ENCODE results near the gene SOX10.

The SOX10 gene

DNA sequence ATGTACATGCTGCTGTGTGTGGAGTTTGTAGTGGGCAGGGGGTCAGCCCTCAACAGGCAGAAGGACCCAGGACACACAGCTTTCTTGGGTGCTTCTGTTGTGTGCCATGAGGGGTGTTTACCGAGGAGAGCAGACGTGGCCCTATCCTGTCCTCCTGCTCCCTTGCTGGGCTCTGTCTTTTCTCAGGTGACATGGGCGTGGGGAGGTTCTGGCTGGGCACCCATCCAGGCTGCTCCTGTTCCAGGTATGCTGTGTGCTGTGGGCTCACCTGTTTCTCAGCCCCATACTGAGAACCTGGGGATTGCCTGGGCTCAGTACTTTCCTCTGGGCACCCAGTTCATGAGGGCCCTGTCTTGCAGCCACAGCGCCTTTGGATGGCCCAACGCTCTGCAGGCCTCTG lies 55.0 kb downstream of the SOX10 start:
- no peak for DNase-seq

DNA sequence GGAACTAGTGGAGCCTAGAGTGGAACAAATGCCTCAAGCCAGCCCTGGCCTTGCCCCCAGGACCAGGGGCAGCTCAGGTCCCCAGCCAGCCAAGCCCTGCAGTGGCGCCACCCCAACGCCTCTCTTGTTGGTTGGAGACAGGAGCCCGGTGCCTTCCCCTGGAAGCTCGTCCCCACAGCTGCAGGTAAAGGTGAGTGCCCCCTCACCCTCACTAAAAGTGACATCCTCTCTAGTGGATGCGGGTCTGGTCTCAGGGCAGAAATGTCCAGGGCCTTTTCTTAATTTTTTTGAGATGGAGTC lies 56.8 kb downstream of the SOX10 start:
- no peak for DNase-seq

DNA sequence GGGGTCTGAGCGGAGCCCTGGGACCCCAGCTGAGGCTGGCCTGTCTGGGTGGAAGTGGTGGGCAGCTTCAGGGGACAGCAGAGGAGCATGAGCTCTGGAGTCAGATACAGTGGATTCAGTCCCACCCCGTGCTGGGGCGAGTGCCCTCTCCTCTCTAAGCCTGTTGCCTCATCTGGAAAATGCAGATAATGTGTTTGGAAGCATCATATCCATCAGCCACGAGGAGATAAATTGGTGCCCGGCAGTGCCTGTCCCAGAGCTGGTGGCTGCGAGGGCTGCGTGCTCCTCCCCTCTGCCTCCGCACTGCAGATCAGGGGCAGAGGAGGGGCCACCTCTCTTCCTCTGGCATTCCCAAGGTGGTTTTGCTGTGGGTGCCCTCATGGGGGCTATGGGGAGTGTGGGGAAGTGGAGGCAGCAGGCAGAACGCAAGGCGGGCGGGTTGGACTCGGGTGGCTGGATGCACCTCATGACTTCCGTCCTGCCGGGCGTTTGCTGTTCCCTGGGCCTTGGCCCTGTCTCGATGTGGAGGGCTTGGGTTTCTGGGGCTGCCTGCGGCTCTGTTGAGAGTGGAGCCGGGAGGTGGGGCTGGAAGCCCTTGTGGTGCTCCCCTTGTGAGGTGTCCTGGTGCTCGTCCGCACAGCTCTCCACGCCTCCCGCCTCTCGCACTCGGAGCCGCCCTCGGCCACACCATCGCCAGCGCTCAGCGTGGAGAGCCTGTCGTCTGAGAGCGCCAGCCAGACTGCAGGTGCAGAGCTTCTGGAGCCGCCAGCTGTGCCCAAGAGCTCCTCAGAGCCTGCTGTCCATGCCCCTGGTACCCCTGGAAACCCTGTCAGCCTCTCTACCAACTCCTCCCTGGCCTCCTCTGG lies 57.4 kb downstream of the SOX10 start:
- no peak for DNase-seq

DNA sequence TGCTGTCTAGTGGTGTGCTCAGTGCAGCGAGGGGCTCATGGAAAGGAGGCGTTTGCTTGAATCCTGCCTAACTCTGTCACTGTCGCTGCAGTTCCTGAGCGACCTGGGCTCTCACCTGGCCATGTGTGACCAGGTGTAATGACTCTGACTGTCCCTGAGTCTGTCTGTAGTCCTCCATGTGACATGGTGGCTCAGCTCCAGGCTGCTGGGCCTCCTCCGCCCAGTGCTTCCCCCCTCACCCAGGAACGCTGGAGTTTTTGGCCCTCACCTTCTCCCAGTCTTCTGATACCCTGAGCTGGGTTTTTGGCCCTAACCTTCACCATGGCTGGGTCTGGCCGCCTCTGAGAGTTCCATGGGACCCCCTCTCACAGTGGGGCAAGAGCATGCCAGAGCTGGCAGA lies 58.0 kb downstream of the SOX10 start:
- DNase-seq, result no peak

DNA sequence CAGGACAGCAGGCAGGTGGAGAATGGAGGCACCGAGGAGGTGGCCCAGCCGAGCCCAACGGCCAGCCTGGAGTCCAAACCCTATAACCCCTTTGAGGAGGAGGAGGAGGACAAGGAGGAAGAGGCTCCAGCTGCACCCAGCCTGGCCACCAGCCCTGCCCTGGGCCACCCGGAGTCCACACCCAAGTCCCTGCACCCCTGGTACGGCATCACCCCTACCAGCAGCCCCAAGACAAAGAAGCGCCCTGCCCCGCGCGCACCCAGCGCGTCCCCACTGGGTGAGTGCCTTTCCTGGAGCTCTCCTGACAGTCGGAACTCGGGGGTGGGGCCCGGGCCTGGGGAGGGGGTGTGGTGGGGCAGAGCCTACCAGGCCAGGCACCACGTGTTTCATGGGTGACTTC lies 58.6 kb downstream of the SOX10 start:
- no peak for DNase-seq

DNA sequence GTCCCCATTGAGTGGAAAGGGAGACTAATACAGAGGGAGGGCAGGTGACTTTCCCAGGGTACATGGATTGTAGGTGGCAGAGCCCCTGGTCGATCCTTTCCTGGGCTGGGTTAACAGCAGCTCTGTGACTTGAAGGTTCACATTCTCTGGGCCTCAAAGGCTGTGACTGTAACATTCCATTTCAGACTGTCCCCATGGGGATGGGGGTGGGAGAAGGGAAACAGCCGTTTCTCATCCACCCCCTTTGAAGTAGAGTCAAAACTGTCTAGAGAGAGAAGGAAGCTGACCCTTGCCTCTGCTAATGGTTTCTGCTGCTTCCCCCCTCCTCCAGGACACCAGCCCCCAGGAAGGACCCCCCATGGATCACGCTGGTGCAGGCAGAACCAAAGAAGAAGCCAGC lies 59.0 kb downstream of the SOX10 start:
- DNase-seq, result no peak

DNA sequence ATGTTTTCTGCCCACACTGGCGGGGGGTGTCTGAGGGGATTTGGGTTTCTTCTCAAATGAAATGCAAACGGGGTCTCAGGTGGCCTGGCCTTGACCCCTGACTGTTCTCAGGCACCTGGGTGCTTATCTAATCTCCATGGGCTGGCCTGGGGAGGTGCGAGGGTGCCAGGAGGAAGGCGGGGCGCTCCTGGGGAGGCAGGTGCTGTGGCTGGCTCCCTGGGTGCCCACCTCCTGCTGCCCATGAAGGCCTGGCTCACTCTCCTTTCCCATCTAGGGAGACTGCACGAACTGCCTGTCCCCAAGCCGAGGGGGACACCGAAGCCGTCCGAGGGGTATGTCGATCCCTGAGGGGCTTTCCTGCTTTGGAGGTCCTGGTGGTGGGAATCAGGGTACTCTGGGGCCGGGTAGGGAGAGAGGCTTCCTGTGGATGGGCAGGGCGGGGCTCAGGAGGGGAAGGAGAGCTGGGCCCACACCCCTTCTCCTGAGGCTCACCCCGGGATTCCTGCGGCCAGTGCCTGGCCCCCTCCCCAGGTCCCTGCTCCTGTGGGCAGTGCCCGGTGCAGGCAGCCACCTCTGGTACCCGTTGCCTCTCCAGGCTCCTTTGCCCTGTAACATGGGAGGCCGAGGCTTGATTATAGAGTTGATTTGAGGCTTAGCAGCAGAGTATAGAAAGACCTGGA lies 59.8 kb downstream of the SOX10 start:
- DNase-seq, result no peak

DNA sequence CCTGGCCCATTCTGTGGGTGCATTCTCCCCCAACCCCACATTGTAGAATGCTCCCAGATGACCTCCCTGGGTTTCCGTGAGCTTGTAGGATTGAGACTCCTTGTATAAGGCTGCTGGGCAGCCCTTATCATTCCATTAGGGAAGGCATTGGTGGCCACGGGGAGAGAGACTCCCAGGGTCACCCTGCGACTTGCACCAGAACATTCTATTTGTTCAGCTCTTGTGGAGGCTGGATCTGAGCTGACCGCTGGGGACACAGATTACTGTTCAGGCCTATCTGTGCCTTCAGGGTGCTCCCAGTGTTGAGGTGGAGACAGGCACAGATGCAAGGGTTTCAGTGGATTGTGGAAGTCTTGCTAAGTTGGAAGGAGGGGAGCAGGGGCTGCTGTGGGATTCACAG lies 60.4 kb downstream of the SOX10 start:
- DNase-seq, result no peak
